EL (cell line): ENCODE results near the gene THY1.
"Not testable (repeated sequence)": the region's sequence is repeated elsewhere in the genome, so short reads cannot be mapped to it uniquely, and the experiment has no call there.

Experiments
- DNase-seq: peaks from one replicate; pipeline ENCODE4 v3.0.0-alpha.2; 2016

THY1 gene

GRCh38 chr11:119422809-119423508 lies at the start of gene THY1:
Gene THY1, minus strand, starts transcription at chr11:119423172. Its CDS starts 2,267 bp downstream, at chr11:119420905.
- DNase-seq: peak; percentile 79

- DNase-seq: no peak
Measured at GRCh38 chr11:119472186-119472855, 49.3 kb upstream of the THY1 start.

GRCh38 chr11:119471329-119471728 lies 48.4 kb upstream of the THY1 start:
- no peak for DNase-seq

- peak; percentile 88 for DNase-seq
Measured at GRCh38 chr11:119470317-119471291, 47.6 kb upstream of the THY1 start.

GRCh38 chr11:119469506-119469905 lies 46.5 kb upstream of the THY1 start:
- DNase-seq: no peak

DNA sequence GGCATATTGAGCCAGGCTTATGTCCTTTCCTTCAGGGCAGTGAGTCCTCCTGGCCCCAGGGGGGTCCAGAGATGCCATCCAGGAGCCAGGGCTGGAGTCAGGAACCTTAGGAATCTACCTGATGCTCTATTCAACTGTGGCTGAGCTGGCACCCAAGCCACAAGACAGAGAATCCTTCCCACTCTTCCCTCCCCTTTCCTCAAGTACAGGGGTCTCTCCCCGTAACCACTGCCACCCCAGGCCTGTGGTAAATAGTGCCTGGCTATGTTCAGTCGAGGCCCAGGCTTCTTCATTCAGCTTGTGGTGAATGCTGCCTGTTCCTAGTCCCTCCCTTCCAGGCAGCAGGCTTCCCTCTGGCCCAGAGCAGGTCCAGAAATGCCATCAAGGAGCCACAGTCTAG lies 45.5 kb upstream of the THY1 start:
- no peak for DNase-seq

- no peak for DNase-seq
Measured at GRCh38 chr11:119461229-119461963, 38.4 kb upstream of the THY1 start.

DNA sequence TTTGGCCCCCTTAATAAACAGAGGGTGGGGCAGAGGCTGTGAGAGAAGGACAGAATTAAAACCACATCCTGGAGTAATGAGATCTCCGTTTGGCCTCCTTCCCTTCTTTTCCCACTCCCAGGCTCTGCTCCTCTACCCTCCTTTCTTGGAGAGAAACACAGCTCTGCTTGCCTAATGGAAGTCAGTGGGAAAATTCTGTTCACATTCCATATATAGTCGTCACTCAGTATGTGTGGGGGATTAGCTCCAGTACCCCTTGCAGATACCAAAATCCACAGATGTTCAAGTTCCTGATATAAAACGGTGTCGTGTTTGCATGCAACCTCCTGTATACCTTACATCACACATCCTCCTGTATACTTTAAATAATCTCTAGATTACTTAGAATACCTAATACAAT lies 37.6 kb upstream of the THY1 start:
- DNase-seq: no peak

DNA sequence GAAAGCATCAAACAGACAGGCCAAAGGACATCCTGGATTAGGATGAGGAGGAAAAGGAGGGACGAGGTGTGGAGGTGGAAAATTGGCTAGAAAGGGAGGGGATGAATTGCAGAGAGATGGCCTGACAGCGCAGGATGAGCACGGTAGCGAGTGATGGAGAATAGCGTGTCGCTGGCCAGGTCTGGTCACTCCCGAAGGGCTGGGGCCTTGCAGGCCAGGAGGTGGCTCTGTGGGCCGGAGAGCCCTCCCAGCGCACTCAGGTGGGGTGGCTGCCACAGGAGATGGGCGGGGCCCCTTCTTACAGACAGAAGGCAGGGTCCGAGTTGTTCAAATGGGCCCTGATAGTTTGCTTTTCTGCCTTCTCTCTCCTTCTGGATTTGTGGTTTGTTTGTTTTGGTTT lies 37.1 kb upstream of the THY1 start:
- DNase-seq: no peak

DNA sequence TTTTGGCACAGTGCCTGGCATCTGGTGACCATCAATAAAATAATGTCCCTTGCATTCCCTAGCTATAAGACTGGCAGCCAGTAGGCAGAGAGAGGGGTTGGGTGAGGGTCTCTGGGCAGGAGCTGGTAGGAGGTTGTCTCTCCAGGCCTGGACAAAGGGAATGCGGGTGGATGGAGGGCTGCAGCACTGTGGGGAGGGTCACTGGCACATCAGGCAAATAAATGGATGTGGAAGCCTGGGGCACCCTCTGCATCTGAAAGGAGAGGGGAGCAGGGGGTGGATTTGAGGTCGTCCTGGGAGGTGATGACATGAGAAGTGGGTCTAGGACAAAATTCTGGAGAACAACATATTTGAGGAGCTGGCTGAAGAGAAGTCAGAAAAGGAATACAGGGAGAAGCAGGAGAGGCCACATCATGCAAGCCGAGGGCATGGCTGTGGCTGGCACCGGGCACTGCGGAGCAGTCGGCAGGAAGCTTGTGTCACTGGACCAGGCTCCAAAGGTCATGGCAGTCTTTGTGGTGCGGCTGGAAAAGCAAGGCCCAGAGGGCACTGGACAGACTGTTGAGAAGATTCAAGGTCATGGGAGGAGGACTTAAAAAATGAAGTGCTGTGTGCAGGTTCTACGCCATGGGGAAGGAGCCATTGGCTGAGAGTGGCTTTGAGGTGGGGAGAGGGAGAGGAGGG lies 36.5 kb upstream of the THY1 start:
- no peak for DNase-seq

DNA sequence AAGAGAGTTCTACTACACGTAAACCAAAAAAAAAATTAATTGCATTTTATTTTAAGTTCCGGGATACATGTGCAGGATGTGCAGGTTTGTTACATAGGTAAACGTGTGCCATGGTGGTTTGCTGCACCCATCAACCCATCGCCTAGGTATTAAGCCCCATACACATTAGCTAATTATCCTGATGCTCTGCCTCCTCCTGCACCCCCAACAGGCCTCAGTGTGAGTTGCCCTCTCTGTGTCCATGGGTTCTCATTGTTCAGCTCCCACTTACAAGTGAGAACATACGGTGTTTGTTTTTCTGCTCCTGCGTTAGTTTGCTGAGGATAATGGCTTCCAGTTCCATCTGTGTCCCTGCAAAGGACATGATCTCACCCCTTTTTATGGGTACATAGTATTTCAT lies 32.7 kb upstream of the THY1 start:
- DNase-seq: not testable (repeated sequence)

DNA sequence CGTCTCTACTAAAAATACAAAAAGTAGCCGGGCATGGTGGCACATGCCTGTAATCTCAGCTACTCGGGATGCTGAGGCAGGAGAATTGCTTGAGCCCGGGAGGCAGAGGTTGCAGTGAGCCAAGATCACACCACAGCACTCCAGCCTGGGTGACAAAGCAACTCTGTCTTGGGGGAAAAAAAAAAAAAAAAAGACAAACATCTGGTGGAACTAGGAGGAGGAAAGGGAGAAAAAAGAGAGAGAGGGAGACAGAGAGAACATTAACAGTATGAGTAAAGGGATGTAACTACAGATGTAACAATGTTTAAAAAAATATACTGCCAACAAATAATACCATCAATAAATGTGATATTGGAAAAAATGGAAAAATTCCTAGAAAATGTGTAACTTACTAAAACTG lies 32.3 kb upstream of the THY1 start:
- DNase-seq: not testable (repeated sequence)

DNA sequence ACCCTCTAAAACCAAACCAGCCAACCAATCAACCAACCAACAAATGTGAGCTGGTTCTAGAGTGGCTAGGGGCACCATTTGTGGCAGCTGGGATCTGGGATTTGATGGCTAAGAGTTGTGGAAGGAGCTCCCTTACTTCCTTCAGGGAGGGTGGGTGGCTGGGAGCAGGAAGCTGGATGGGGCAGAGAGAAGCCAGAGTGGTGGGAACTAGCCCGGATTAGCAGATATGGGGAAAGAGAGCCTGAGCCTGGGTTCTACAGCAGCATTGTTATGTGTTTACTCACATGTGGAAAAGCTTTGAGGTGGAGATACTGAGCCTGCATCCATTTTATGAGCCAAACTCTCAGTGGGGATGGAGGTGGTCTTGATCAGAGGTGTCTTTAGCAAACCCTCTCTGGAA lies 30.9 kb upstream of the THY1 start:
- DNase-seq: no peak

GRCh38 chr11:119450590-119451326 lies 27.8 kb upstream of the THY1 start:
- DNase-seq: no peak

DNA sequence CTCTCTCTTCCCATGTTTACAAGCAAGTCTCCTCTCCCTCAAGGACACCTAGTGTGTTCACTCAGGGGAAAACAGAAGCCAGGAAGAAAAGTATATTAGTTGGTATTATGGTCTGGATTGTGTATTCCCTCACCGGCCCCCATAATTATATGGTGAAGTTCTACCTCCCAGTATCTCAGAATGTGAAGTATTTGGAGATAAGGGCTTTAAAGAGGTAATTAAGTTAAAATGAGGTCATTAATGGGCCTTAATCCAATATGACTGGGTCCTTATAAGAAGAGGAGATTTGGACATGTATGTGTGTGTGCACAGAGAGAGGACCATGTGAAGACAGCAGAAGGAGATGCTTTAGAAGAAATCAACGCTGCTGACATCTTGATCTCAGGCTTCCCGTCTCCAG lies 26.5 kb upstream of the THY1 start:
- DNase-seq: no peak

DNA sequence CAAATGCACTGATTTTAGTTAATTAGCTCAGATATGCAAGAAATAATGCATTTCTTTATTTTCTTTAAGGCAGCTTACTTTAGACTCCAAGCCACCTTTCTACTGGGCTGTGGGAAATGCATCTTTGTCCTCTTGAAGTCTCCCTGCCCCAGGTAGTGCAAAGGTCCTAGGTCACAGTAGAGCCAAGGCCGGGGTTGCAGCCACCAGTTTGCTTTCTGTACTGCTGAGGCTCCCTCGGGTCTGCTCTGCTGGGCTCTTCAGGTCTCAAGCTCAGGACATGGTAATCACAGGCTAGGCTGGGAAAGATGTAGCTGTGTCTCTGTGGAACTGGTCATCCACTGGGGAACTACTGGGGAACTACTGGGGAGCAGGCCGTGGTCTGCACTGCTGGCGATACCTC lies 25.4 kb upstream of the THY1 start:
- DNase-seq: no peak

- DNase-seq: no peak
Measured at GRCh38 chr11:119447664-119448242, 24.8 kb upstream of the THY1 start.

GRCh38 chr11:119446871-119447663 lies 24.1 kb upstream of the THY1 start:
- no peak for DNase-seq

DNA sequence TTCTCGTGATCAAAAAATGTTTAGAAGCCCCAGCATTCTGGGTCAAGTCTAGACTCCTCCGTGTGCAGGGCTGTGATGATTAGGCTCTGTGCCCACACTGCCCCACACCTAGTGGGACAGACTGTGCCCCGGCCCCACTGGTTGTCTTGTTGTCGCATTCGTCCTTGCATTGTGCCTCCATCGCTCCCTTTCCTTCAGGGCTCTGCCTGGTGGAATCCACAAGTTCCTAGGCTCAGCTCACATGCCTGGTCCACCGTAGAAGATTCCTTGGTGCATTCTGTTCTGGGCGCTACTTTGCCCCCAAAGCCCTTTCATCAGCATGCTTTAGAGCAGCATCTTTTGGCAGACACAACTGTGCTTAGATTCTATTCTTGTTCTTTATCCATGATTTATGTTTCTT lies 23.5 kb upstream of the THY1 start:
- no peak for DNase-seq

GRCh38 chr11:119445850-119446249 lies 22.9 kb upstream of the THY1 start:
- DNase-seq: no peak
